ENCODE measurements around the gene SNX9.
A peak's percentile ranks its signal among the peaks of the same experiment; 100 is the strongest.

The SNX9 gene

DNA sequence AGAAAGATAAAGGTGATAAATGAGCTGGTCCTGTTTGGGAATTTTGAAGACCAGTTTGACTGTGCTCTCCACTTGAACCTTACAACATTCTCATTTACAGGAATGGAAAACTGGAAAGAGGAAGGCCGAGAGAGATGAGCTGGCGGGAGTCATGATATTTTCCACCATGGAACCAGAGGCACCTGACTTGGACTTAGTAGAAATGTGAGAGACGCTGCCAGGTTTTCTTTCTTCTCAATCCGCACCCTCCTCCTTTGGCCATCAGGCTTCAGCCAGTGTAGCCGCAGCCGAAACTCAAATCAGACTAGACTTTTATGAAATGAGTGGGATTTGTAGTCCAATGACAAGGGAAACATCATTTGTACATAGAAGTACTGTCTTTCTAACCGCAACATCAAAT is 104.0 kb downstream of the SNX9 start:
- no peak for TF ChIP-seq CTCF (IDR thresholded peaks at IDR 0.05)
- DNase-seq: no peak
- no peaks in the 10 kb centered on the region for H3K27me3 Mint-ChIP-seq (ENCODE audit: low read depth, poor library complexity)
- H3K36me3 Mint-ChIP-seq (ENCODE audit: low read depth): peaks cover 85% of the 10 kb centered on the region
- peaks cover 6% of the 10 kb centered on the region for H3K4me1 Mint-ChIP-seq
- H3K27ac Mint-ChIP-seq: peak overlapping the region; percentile 68
- H3K9me3 Mint-ChIP-seq: no peaks in the 10 kb centered on the region
- H3K4me3 Mint-ChIP-seq: no peak overlapping the region

GRCh38 chr6:157928428-157928827 is 105.4 kb downstream of the SNX9 start:
- DNase-seq: no peak
- H3K9me3 Mint-ChIP-seq: no peaks in the 10 kb centered on the region
- peaks cover 82% of the 10 kb centered on the region for H3K36me3 Mint-ChIP-seq (ENCODE audit: low read depth)
- peak overlapping the region; percentile 95 for H3K27ac Mint-ChIP-seq
- H3K4me3 Mint-ChIP-seq: no peak overlapping the region
- H3K27me3 Mint-ChIP-seq (ENCODE audit: low read depth, poor library complexity): no peaks in the 10 kb centered on the region
- no peak for TF ChIP-seq CTCF (IDR thresholded peaks at IDR 0.05)
- peaks cover 6% of the 10 kb centered on the region for H3K4me1 Mint-ChIP-seq

DNA sequence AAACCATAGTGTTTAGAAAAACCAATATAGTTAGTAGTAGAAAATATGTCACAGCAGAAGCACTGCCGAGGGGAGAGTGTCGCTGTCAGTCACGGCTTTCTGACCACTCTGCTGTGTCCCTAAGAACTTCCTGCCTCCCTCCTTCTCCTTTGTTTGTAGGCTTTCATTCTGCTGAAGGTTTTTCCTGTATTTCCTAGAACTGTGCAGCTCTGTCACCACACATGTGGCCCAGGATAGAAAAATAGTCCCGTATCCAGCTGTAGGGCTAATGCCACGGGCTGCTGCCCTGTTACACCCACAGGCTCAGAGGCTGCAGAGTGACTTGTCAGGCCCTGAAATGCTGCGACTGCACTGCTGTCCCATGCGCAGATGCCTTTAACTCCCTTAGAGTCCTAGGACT is 106.0 kb downstream of the SNX9 start:
- Mint-ChIP-seq H3K27me3 (ENCODE audit: low read depth, poor library complexity) (no peaks in the 10 kb centered on the region), H3K36me3 (ENCODE audit: low read depth) (peaks cover 81% of the 10 kb centered on the region), H3K4me1 (peaks cover 6% of the 10 kb centered on the region), H3K4me3 (no peak overlapping the region), H3K27ac (peak overlapping the region; percentile 95), H3K9me3 (no peaks in the 10 kb centered on the region)
- no peak for DNase-seq
- no peak for TF ChIP-seq CTCF (IDR thresholded peaks at IDR 0.05)

DNA sequence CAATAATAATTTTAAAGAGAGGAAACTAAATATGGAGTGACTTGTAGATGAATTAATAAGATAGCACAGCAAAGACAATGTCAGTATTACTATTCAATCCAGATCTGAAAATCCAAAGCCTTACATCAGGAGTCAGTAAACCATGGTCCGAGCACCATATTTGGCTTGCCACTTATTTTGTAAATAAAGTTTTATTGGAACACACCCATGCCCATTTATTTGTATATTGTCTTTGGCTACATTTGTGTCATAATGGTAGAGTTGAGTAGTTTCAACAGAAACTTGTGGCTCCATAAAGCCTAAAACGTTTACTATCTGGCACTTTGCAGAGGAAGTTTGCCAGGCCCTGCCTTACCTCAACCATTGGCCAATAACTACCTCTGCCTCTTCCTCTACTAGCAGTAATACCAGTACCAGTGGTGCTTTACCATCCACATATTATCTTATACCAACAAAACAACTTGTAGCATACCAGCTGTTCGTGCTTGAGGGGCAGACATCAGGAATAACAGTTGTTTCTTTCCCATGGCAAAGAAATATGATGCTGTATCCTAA is 106.8 kb downstream of the SNX9 start:
- Mint-ChIP-seq H3K27ac (no peak overlapping the region), H3K36me3 (ENCODE audit: low read depth) (peaks cover 74% of the 10 kb centered on the region), H3K27me3 (ENCODE audit: low read depth, poor library complexity) (no peaks in the 10 kb centered on the region), H3K9me3 (no peaks in the 10 kb centered on the region), H3K4me3 (no peak overlapping the region), H3K4me1 (peaks cover 6% of the 10 kb centered on the region)
- DNase-seq: no peak
- no peak for TF ChIP-seq CTCF (IDR thresholded peaks at IDR 0.05)

GRCh38 chr6:157935786-157936185 is 112.7 kb downstream of the SNX9 start:
- H3K4me3 Mint-ChIP-seq: no peak overlapping the region

More at GRCh38 chr6:157935786-157936185, 112.7 kb downstream of the SNX9 start:
- Mint-ChIP-seq H3K4me1 (no peaks in the 10 kb centered on the region), H3K27ac (peak overlapping the region; percentile 18), H3K9me3 (no peaks in the 10 kb centered on the region), H3K36me3 (ENCODE audit: low read depth) (peaks cover 40% of the 10 kb centered on the region), H3K27me3 (ENCODE audit: low read depth, poor library complexity) (no peaks in the 10 kb centered on the region)
- no peak for TF ChIP-seq CTCF (IDR thresholded peaks at IDR 0.05)
- DNase-seq: no peak
